GM21786 (cell line): ENCODE measurements around the gene TMPRSS3.
A peak's percentile ranks its signal among the peaks of the same experiment; 100 is the strongest.
"Not testable (repeated sequence)": the region's sequence is repeated elsewhere in the genome, so short reads cannot be mapped to it uniquely, and the experiment has no call there.

Source experiments
- ATAC-seq: cut with Tn5 transposase; IDR thresholded peaks from one replicate; pipeline ENCODE4 v1.9.1; 2021; ENCODE audit not compliant: unreplicated experiment

The TMPRSS3 gene

DNA sequence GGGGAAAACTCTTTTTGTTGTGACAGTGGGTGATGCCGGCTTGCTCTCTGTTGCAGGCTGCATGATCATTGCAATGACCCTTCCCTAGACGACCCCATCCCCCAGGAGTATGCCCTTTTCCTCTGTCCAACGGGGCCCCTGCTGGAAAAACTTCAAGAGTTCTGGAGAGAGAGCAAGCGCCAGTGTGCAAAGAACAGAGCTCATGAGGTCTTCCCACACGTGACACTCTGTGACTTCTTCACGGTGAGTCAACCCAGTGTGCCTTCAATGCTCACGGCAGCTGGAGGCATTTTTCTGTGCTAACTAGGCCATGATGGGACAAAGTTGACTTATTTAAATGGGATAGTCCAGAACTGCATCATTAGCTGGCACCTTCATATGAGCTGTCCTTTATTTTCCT, 13.5 kb upstream of the TMPRSS3 start:
- ATAC-seq, result no peak

DNA sequence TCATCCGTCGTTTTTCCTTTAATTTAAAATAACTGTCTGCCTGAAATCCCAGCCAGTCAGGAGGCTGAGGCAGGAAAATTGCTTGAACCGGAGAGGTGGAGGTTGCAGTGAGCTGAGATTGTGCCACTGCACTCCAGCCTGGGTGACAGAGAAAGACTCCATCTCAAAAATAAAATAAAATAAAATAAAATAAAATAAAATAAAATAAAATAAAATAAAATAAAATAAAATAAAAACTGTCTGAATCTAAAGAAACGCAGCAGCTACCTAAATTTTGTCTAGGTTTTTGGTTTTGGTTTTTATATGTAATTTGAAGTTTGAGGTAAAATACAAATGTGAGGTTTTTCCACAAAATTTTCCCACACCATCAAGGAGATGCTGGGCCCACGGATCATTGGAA, 12.9 kb upstream of the TMPRSS3 start:
- not testable (repeated sequence) for ATAC-seq

DNA sequence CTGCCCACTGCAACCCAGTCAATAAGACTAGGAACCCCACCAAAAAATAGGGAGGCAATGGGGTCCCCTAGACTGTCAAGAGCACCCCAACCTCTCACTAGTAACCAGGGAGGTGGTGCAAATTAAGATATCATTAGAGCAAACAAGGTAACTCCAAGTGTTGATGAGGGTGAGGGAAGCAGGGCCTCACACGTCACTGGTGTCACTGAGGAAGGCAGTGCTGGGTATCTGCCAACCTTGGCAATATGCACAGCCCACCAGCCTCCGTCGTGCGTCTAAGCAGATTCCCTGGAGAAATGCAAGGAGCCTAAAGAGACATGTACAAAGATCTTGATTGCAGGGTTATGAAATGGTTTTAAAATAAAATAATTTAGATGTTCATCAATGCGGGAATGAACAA, 11.6 kb upstream of the TMPRSS3 start:
- ATAC-seq, result no peak

DNA sequence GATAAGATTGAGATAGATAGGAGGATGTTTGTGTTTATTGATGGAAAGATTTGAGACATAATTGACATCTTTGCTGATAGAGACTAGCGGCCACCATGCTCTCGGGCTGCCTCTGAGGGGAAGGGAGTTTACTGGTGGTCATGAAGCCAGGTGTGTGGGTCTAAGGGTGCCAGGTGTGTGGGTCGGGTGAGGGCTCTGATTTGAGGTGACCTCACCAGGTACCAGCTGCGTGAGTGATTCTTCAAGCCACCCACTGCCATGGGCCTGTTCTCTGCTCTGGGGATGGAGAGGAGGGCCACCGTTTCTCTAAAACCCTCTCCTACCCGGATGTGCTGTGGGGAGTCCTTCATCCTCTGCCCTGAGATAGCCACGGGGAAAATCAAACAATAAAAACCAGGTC, 11.0 kb upstream of the TMPRSS3 start:
- no peak for ATAC-seq

DNA sequence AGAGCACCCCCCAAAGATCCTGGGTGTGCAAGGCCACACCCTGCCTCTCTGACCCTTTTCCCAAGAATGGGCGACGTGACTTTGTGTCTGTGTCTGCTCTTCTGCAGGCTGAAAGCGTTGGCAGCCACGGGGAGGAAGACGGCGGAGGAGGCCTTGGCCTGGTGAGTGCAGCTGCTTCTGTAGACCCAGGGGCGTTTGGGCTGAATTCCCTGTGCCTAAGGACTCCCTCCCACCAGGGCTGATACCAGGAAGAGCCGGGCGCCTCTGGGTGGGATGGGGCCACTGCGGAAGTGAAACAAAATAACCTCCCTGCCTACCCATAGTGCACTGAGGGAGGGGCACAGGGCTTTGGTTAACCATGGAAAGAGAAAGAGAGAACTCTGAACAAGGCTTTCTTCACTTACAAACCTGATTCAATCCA, 10.4 kb upstream of the TMPRSS3 start:
- ATAC-seq, result no peak

DNA sequence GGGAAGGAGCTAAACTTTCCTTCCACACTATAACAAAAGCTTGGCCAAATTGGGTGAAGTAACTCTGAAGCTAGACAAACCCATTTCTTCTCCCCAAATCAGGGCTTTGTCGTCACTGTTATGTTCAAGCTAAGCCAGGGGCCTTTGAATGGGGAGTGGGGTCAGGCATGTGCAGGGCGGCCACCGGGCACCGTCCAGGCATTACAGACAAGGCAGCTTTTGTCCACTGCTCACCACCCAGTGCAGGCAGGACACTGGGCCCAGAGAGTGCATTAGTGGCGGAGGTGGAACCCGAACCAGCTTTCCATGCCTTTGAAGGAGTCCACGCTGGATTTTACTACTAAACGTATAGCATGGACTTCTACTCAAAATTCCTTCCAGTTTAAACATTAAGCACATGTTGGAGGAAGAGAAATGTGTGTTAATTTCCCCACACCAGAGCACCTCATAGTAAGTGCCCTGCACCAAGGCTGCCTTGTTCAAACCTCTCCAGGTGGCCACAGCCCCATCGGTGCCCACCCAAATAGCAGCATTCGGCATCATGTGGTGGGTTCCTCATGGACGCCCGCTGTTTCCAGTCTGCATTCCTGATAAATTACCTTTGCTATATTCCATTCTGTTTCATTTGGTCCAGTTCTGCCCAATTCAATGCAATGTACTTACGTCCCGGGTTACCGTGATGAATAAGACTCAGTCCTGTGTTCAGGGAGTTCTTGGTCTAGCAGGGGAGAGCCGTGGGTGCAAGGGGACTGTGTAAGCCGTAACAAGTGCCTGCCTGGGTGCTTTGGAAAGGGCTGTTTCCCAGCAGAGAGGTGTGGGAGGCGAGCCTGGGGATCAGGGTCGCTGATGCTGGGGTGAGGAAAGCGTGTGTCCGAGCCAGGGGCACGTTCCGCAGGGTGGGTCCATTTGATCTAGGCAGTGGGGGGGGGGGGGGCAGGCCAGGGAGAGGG, 9.5 kb upstream of the TMPRSS3 start:
- ATAC-seq, result no peak

DNA sequence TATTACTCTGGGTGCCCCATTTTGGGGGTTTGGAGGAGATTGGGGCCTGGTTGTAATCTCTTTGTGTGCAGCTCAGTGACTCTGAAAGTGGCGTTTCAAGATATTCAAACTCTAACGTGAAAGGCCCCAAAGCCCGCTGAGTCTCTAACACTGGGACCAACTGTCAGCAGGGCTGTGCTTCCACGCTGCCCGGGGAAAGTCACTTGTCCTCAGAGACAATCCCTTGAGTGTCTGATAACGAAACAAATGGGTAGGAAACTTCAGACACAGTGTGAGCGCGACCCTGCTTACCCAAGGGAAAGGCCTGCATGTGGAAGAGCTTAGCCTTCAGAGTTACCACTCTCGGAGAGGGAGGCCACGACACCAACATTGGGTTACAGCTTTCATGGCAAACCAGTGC, 8.7 kb upstream of the TMPRSS3 start:
- ATAC-seq, result no peak

DNA sequence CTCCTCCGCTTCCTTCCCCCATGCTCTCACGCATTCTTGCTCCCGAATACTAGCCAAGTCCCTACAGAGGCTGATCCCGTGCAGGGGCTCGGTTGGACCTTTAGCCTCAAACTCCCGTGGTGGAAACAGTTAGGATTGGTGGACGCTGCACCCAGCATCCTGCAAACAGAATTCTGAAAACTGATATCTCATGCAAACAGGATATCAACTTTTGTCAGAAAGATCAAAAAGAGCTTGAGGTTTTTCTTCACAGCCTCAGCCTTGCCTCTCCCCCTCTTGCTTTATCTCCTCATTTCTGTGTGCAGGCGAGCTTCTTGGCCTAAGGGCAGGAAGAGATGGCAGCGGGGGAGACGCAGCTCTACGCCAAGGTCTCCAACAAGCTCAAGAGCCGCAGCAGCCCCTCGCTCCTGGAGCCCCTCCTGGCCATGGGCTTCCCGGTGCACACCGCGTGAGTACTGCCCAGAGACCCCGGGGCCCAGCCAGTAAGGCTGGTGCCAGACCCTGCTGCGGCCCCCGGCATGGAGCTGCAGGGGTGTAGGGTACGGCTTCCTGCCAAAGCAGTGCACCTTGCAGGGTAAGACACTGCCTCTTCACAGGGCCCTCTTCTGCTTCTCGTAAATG, 7.9 kb upstream of the TMPRSS3 start, which contains the start of gene UBASH3A:
Gene UBASH3A (plus strand): TSS at position 292 of the 621 bp plus-strand sequence. CDS start 44 bp downstream, at position 336.
- ATAC-seq, result no peak

DNA sequence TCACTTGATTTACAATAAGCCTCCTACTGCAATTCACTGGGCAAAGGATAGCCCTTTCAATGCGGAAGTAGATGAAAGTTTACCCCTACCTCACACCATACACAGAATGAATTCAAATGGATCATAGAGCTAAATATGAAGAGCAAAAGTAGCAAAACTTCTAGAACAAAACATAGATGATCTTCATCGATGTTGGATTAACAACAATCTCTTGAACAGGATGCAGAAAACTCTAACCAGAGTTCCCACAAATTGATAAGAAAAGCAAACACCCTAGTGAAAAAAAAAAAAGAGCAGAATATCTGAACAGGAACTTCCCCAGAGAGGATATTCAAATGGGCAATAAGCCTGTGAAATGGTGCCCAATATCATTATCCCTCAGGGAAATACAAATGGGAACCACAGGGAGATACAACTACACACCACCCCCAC, 6.0 kb upstream of the TMPRSS3 start:
- no peak for ATAC-seq

DNA sequence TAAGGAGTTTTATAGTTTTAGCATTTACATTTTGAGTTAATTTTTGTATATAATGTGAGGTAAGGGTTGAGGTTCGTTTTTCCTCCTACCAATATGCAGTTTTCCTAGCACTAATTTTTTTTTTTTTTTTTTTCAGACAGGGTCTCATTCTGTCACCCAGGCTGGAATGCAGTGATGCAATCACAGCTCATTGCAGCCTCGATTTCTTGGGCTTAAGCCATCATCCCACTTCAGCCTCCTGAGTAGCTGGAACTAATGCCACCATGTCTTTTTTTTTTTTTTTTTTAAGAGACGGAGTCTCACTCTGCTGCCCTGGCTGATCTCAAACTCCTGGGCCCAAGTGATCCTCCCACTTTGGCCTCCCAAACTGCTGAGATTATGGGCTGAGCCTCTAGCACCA, 5.3 kb upstream of the TMPRSS3 start:
- no peak for ATAC-seq

DNA sequence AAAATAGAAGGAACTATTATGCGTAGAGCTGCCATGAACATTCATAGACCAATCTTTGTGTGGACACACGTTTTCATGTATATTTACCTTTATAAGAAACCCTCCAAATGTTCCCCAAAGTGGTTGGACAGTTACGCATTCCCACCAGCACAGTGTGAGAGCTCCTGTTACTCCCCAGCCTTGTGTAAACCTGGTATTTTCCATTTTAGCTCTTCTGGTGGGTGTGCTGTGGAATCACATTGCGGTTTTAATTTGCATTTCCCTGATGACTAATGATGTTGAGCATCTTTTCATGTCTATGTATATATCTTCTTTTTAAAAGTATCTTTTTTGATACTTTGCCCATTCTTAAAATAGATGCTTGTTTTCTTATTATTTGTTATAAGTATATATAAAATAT, 4.7 kb upstream of the TMPRSS3 start:
- no peak for ATAC-seq

DNA sequence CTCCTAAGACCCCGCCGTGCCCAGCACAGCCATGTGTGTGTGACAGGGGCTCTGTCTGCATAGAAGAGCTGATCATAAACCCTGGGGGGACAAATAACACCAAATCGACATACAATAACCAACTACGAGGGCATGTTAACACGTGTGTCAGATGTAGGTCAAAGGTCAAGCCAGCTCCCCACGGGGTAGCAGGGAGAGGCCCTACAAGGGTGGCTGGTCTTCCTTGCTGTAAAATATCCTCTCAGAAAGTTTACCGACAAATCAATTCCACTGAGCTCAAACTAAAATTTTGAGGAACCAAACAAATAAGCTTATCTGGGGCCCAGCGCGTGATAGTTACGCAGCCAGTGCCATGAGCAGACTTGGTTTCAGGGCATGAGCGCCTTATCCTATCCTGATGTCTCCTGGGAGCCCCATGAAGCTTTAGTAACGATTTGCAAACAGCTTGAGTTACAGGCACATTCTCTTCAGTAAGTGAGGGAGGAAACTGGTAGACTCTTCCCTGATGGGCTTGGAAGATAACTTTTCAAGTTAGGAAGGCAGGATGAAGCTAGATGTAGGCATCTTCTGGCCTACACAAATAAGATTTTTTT, 2.7 kb upstream of the TMPRSS3 start:
- ATAC-seq, result no peak

DNA sequence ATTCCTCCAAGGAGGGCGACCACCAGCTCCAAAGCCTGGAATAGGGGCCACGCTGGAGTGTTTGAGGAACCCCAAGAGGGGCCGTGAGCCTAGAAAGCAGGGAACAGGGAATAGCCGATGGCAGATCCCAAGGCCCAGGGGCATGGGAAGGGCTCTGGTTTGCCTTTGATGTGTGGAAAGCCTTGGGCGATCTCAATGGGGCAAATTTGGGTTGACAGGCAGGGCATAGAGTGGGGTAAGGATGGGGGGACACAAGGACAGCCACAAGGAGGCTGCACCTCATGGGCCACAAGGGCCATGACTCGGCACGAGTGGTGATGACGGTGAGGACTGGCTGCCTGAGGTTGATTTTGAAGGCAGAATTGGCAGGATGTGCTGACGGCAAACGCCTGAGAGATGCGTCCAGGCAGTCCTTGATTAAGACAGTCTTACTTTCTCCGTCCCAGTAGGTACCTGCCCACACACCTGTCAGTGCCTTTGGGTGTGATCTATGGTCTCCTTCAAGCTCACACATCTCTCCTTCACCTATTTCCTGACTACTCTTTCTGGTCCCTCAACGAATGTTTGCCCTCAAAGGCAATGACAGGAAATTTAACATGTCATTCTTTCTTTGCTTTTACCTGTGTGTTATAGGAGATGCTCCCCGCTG, 2.0 kb upstream of the TMPRSS3 start:
- ATAC-seq, result no peak

DNA sequence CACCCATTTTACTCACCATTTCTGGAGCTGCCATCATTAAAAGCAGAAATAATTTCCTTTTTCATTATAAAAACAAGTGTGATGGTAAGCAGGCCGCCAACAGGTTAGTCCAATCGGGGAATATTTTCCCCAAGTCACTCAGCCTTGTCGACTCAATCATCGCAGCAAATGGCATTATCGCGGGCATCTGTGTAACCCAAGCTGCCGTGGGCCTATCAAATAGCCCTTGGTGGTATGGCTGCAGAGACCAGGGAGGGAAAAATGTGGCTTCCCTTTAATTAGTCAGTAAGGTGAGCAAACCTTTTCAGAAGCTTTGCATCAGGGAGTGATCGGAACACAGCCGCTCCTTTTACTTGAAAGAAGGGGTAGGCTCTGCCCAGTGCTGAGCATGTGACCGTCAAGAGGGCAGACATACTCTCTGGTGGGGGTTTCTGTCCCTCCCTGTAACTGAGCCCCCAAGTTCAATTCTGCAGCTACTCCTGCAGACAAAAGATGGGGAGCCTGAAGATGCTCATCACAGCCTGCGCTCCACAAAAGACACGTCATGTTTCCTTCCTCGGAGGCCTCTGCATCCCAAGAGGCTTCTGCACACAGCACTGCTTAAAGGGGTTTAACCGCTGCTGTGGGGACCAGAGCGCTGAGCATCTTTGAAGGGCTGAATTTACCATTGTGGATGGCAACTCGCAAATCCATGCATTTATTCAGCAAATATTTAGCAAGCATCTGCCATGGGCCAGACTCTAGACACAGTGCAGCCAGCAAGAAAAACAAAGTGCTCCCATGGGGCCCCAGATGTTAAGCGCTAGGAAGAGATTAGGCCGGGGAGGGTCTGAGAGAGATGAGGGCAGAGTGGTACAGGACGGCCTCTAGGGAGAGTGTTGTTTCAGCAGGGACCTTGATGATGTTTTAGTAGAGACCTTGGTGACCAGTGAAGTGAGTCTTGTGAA, 1.2 kb upstream of the TMPRSS3 start:
- ATAC-seq, result no peak

DNA sequence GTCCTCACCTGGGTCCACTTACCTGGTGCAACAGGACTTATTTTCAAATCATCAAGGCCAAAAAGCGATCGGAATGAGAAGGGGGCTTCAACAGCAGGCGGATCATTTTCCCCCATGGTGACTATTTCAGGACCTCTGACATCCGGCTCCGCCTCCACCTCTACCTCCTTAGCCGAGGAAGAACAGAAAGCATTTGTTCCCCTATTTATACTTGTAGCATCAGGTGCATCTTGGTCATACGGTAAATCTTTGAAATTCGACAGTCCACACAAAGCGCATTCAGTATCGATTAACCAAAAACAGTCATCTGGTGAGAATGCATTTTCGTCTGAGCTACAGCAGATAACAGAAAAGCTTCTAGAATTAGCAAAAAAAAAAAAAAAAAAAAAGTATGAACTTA, 550 bp downstream of the TMPRSS3 start:
- no peak for ATAC-seq

DNA sequence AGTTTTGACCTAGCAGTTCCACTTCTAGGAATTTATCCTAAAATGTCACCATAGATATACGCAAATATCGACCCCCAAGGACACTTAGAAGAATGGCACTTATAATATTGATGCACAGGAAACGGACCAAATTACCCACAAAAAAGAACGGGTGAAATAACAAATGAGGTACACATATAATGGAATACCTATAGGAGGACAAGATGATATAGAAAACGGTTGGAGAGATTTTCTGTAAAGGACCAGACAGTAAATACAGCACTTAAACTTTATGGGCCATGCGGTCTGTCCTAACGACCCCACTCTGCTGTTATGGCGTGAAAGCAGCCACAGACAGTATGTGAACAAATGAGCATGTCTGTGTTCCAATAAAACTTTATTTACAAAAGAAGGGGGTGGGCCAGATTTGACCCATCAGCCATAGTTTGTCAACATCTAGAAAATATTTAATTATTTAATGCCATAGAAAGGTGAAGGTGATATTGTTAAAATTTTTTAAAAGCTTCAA, 2.4 kb downstream of the TMPRSS3 start:
- ATAC-seq, result no peak

DNA sequence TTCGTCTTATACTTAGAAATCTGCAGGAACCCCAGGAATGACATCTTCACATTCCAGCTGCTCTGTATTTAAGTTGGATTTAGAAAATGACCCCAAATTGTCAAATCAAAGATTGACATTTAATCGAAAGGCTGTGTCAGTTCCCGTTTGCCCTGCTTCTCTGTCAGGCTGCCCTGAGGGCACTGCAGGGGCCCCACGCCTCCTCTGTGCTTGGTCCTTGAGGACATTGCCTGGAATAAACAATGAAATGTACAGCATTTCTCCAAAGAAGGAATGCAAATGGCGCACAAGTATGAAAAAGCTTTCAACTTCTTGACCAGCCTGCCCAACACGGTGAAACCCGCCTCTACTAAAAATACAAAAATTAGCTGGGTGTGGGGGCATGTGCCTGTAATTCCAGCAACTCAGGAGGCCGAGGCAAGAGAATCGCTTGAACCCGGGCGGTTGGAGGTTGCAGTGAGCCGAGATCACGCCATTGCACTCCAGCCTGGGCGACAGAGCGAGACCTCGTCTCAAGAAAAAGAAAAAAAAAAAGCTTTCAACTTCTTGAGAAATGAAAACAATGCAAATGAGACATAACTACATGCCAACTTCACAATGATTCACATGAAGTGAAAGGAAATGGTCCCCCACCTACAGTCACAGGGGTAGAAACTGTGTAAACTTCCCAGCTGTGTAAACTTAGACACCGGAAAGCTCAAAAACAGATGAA, 3.0 kb downstream of the TMPRSS3 start:
- ATAC-seq, result peak; percentile 81

DNA sequence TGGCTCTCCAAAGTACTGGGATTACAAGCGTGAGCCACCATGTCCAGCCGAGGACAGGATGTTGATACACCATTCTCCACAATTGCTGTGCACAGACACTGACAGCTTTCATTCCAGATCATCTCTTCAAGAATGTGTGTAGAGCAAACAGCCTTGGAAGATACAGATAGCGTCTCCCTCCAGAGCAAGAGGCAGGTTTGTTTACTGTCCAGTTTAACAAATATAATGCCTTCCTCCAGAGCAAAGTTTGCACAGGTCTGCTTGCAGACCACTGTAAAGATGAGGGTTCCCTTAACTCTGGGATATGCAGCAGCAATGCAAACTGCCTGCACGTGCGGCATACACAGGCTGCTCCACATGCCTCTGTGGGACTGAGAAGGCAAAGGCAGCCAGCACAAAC, 4.6 kb downstream of the TMPRSS3 start:
- no peak for ATAC-seq

DNA sequence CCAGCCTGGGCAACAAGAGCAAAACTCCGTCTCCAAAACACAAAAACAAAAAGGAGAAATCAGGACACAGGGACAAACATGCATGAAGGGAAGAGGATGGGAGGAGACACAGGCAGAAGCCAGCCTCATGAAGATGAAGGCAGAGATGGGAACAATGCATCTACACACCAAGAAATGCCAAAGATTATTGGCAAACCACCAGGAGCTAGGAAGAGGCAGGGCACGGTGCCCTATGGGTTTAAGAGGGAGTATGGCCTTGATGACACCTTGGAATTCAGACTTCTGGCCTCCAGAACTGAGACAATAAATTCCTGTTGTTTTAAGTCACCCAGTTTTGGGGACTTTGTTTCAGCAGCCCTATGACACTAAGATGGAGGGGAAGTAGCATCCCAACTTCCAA, 5.2 kb downstream of the TMPRSS3 start:
- ATAC-seq, result no peak
